Measurements from ENCODE around the gene NFATC3.

Gene NFATC3

GRCh38 chr16:68273459-68273858 lies 188.3 kb downstream of the NFATC3 start:
- Histone ChIP-seq H3K27ac (ENCODE audit: low read length) (no peak overlapping the region), H3K36me3 (ENCODE audit: control insufficient read depth in 1 of 2, insufficient read depth in 2 of 2, low read length in 2 of 2) (peaks cover 0 to 6% of the 10 kb centered on the region in 2 donors), H3K9me3 (ENCODE audit: control insufficient read depth in 1 of 2, low read length in 2 of 2) (no peaks in the 10 kb centered on the region), H3K4me3 (ENCODE audit: low read depth in 1 of 2, low read length in 2 of 2) (no peak overlapping the region), H3K27me3 (ENCODE audit: low read depth, low read length) (no peaks in the 10 kb centered on the region), H3K4me1 (ENCODE audit: control insufficient read depth in 1 of 2, insufficient read depth in 2 of 2, low read length in 2 of 2) (peaks cover 4 to 13% of the 10 kb centered on the region in 2 donors)

GRCh38 chr16:68273896-68274295 lies 188.7 kb downstream of the NFATC3 start:
- Histone ChIP-seq H3K27me3 (ENCODE audit: low read depth, low read length) (no peaks in the 10 kb centered on the region), H3K36me3 (ENCODE audit: control insufficient read depth in 1 of 2, insufficient read depth in 2 of 2, low read length in 2 of 2) (peaks cover 0 to 6% of the 10 kb centered on the region in 2 donors), H3K4me3 (ENCODE audit: low read depth in 1 of 2, low read length in 2 of 2) (no peak overlapping the region), H3K27ac (ENCODE audit: low read length) (no peak overlapping the region), H3K9me3 (ENCODE audit: control insufficient read depth in 1 of 2, low read length in 2 of 2) (no peaks in the 10 kb centered on the region), H3K4me1 (ENCODE audit: control insufficient read depth in 1 of 2, insufficient read depth in 2 of 2, low read length in 2 of 2) (peaks cover 4 to 13% of the 10 kb centered on the region in 2 donors)

- Histone ChIP-seq H3K27me3 (ENCODE audit: low read depth, low read length) (no peaks in the 10 kb centered on the region), H3K4me1 (ENCODE audit: control insufficient read depth in 1 of 2, insufficient read depth in 2 of 2, low read length in 2 of 2) (peaks cover 4 to 13% of the 10 kb centered on the region in 2 donors), H3K9me3 (ENCODE audit: control insufficient read depth in 1 of 2, low read length in 2 of 2) (no peaks in the 10 kb centered on the region), H3K36me3 (ENCODE audit: control insufficient read depth in 1 of 2, insufficient read depth in 2 of 2, low read length in 2 of 2) (peaks cover 2 to 6% of the 10 kb centered on the region in 2 donors), H3K27ac (ENCODE audit: low read length) (no peak overlapping the region), H3K4me3 (ENCODE audit: low read depth in 1 of 2, low read length in 2 of 2) (no peak overlapping the region)
These were observed 189.3 kb downstream of the NFATC3 start for GRCh38 chr16:68274441-68274840.

GRCh38 chr16:68275611-68276191 lies 190.5 kb downstream of the NFATC3 start:
- H3K27ac ChIP-seq (ENCODE audit: low read length), result peak overlapping the region; percentile 43
- no peak overlapping the region for H3K4me3 ChIP-seq (ENCODE audit: low read depth in 1 of 2, low read length in 2 of 2)
- H3K9me3 ChIP-seq (ENCODE audit: control insufficient read depth in 1 of 2, low read length in 2 of 2), result no peaks in the 10 kb centered on the region
- H3K4me1 ChIP-seq (ENCODE audit: control insufficient read depth in 1 of 2, insufficient read depth in 2 of 2, low read length in 2 of 2), result peaks cover 4 to 13% of the 10 kb centered on the region in 2 donors
- no peaks in the 10 kb centered on the region for H3K27me3 ChIP-seq (ENCODE audit: low read depth, low read length)
- H3K36me3 ChIP-seq (ENCODE audit: control insufficient read depth in 1 of 2, insufficient read depth in 2 of 2, low read length in 2 of 2), result peaks cover 6% of the 10 kb centered on the region in 2 donors

- Histone ChIP-seq H3K36me3 (ENCODE audit: control insufficient read depth in 1 of 2, insufficient read depth in 2 of 2, low read length in 2 of 2) (peaks cover 6% of the 10 kb centered on the region in 2 donors), H3K9me3 (ENCODE audit: control insufficient read depth in 1 of 2, low read length in 2 of 2) (no peaks in the 10 kb centered on the region), H3K27ac (ENCODE audit: low read length) (peak overlapping the region; percentile 43), H3K4me3 (ENCODE audit: low read depth in 1 of 2, low read length in 2 of 2) (no peak overlapping the region), H3K4me1 (ENCODE audit: control insufficient read depth in 1 of 2, insufficient read depth in 2 of 2, low read length in 2 of 2) (peaks cover 4 to 13% of the 10 kb centered on the region in 2 donors), H3K27me3 (ENCODE audit: low read depth, low read length) (no peaks in the 10 kb centered on the region)
These were observed 191.1 kb downstream of the NFATC3 start for GRCh38 chr16:68276223-68276622.

Measured in muscle layer of duodenum (tissue), 2 donors.